HG02759 (cell line): Measurements from ENCODE around the gene RPL22.

Experiments
- ATAC-seq: cut with Tn5 transposase; IDR thresholded peaks from one replicate; pipeline ENCODE4 v1.9.1; 2021; ENCODE audit warnings: mild to moderate bottlenecking, moderate library complexity; ENCODE audit not compliant: unreplicated experiment

Gene RPL22

GRCh38 chr1:6199298-6200187 lies at the start of gene RPL22:
Gene RPL22, minus strand, starts transcription at chr1:6199595. Its CDS starts 22 bp downstream, at chr1:6199573.
- ATAC-seq, result peak; percentile 95

- no peak for ATAC-seq
Measured at GRCh38 chr1:6248161-6248776, 48.9 kb upstream of the RPL22 start.

GRCh38 chr1:6247651-6248050 lies 48.3 kb upstream of the RPL22 start:
- ATAC-seq, result no peak

GRCh38 chr1:6246497-6247467 lies 47.4 kb upstream of the RPL22 start:
- ATAC-seq, result no peak

- no peak for ATAC-seq
Measured at GRCh38 chr1:6245869-6246496, 46.6 kb upstream of the RPL22 start.

- peak; percentile 58 for ATAC-seq
Measured at GRCh38 chr1:6245086-6245868, 45.9 kb upstream of the RPL22 start.

- ATAC-seq, result no peak
Measured at GRCh38 chr1:6244401-6245049, 45.1 kb upstream of the RPL22 start.

- no peak for ATAC-seq
Measured at GRCh38 chr1:6243993-6244392, 44.6 kb upstream of the RPL22 start, which contains the start of gene HES3. Gene HES3, plus strand, starts transcription at chr1:6244179. Its CDS starts 187 bp downstream, at chr1:6244366.

GRCh38 chr1:6243053-6243834 lies 43.8 kb upstream of the RPL22 start:
- no peak for ATAC-seq

GRCh38 chr1:6241887-6242740 lies 42.7 kb upstream of the RPL22 start:
- no peak for ATAC-seq

GRCh38 chr1:6241107-6241886 lies 41.9 kb upstream of the RPL22 start:
- no peak for ATAC-seq

- no peak for ATAC-seq
Measured at GRCh38 chr1:6239950-6240768, 40.8 kb upstream of the RPL22 start.

- no peak for ATAC-seq
Measured at GRCh38 chr1:6239213-6239752, 39.9 kb upstream of the RPL22 start.

GRCh38 chr1:6237093-6237492 lies 37.7 kb upstream of the RPL22 start:
- ATAC-seq, result no peak

GRCh38 chr1:6235296-6235677 lies 35.9 kb upstream of the RPL22 start:
- ATAC-seq, result no peak
